Kidney (tissue), 14 donors: ENCODE data around the gene ABT1. TPM values are rescaled to one million over a fixed set of nuclear protein-coding genes. Genes with fewer than 3 reads are reported as not detected.

Experiments used
- DNase-seq, 5 donors: peaks; one replicate each; pipeline ENCODE4 v3.0.0-alpha.2; 2013 to 2020
- FAIRE-seq: peaks from 2 replicates; lab custom pipeline; 2012; peaks lifted over from hg19 to GRCh38; lab: Jason Lieb, UNC
- H3K27ac ChIP-seq, 2 donors: one replicate each; pipeline ENCODE4 v1.7.0; 2013; ENCODE audit warnings: low read depth in 2 of 2, low read length in 2 of 2, inconsistent platforms in 1 of 2
- H3K27me3 ChIP-seq: one replicate; pipeline ENCODE4 v1.7.1; 2013; ENCODE audit warnings: low read length, inconsistent platforms; ENCODE audit not compliant: control insufficient read depth, insufficient read depth
- H3K36me3 ChIP-seq, 3 donors: one replicate each; pipeline versions ENCODE4 v1.7.0 to v1.7.1; 2013; ENCODE audit warnings: low read length in 3 of 3, control low read depth in 1 of 3, inconsistent platforms in 1 of 3; ENCODE audit not compliant: insufficient read depth in 3 of 3, control insufficient read depth in 2 of 3
- H3K4me1 ChIP-seq, 3 donors: one replicate each; pipeline versions ENCODE4 v1.7.0 to v1.7.1; 2013; ENCODE audit warnings: low read length in 3 of 3, inconsistent platforms in 1 of 3, low read depth in 1 of 3; ENCODE audit not compliant: control insufficient read depth in 2 of 3, insufficient read depth in 2 of 3
- H3K4me3 ChIP-seq, 3 donors: one replicate each; pipeline versions ENCODE4 v1.7.0 to v1.8.1; 2013; ENCODE audit warnings: low read length in 3 of 3, control low read depth in 1 of 3, inconsistent platforms in 1 of 3
- H3K9ac ChIP-seq, 3 donors: one replicate each; pipeline versions ENCODE4 v1.7.0 to v1.7.1; 2013; ENCODE audit warnings: low read length in 3 of 3, control low read depth in 1 of 3, inconsistent platforms in 1 of 3
- H3K9me3 ChIP-seq, 3 donors: one replicate each; pipeline versions ENCODE4 v1.7.0 to v1.7.1; 2013; ENCODE audit warnings: low read length in 3 of 3, control low read depth in 1 of 3, inconsistent platforms in 1 of 3; ENCODE audit not compliant: control insufficient read depth in 2 of 3, insufficient read depth in 1 of 3
- CTCF ChIP-seq: IDR thresholded peaks from 3 replicates; pipeline ENCODE4 v1.5.1; 2012; ENCODE audit warnings: mild to moderate bottlenecking, moderate library complexity, borderline replicate concordance; ENCODE audit not compliant: insufficient read depth; ENCODE audit errors: extremely low read depth
- intact Hi-C: fragments of 100-400 bp; cut with DNase I; formaldehyde crosslinking; loops from one replicate; pipeline ENCODE4 v1.11.1; 2022
- polyA plus RNA-seq: library from polyadenylated mRNA; stranded (reverse); fragments of 350-450 nt; fragmentation: Illumina TruSeq; extraction: RNeasy Lipid Tissue Mini Kit (QIAGEN cat#74804); gene quantifications from one replicate; pipeline ENCODE4 v1.2.3, GENCODE V29; 2014; ENCODE audit warnings: low read depth, low replicate concordance; ENCODE audit not compliant: insufficient read depth
- total RNA-seq: library from RNA; stranded (reverse); fragmentation: NEBNext Ultra II Directional; extraction: Animal tissue kit (Norgen Biotek cat#: 25700); gene quantifications from one replicate; pipeline ENCODE4 v1.2.1, GENCODE V29; 2021
- donor health status: control.
- donor health status: control.
- donor health status: control.
- donor health status: control.
- donor health status: control.
- donor health status: DM: yes; HTN: yes; CAD: no.
- donor health status: Normal renal cell carcinoma (clear cell type).

The ABT1 gene
- total and polyA plus RNA-seq, 2 donors from 2014 or later, result 11.3 to 14.0 TPM

- no peak overlapping the region for H3K9ac ChIP-seq
- H3K4me3 ChIP-seq, result no peak overlapping the region
- H3K4me1 ChIP-seq, result peaks cover 0 to 7% (median 7%) of the 10 kb centered on the region in 3 donors
- no peak overlapping the region for H3K27ac ChIP-seq
- DNase-seq (no peak), FAIRE-seq (no peak)
- peaks cover 5% of the 10 kb centered on the region for H3K27me3 ChIP-seq
- intact Hi-C loops, result no loop called here
- TF ChIP-seq CTCF, result no peak
- H3K9me3 ChIP-seq, result no peaks in the 10 kb centered on the region
- peaks cover 3 to 7% (median 6%) of the 10 kb centered on the region in 3 donors for H3K36me3 ChIP-seq
Observed at GRCh38 chr6:26599591-26599990, 2.8 kb downstream of the ABT1 start.

GRCh38 chr6:26600759-26601158 lies 4.0 kb downstream of the ABT1 start:
- intact Hi-C loops, result no loop called here
- no peak overlapping the region for H3K27ac ChIP-seq
- H3K9me3 ChIP-seq, result no peaks in the 10 kb centered on the region
- TF ChIP-seq CTCF, result no peak
- no peak overlapping the region for H3K4me3 ChIP-seq
- H3K27me3 ChIP-seq, result no peaks in the 10 kb centered on the region
- H3K9ac ChIP-seq, result no peak overlapping the region
- no peak for DNase-seq
- peaks cover 3 to 7% (median 6%) of the 10 kb centered on the region in 3 donors for H3K36me3 ChIP-seq
- FAIRE-seq, result no peak
- peaks cover 0 to 7% (median 7%) of the 10 kb centered on the region in 3 donors for H3K4me1 ChIP-seq

GRCh38 chr6:26602262-26602661 lies 5.5 kb downstream of the ABT1 start:
- Histone ChIP-seq H3K36me3 (peaks cover 3 to 7% (median 6%) of the 10 kb centered on the region in 3 donors), H3K27ac (no peak overlapping the region), H3K4me3 (no peak overlapping the region), H3K9me3 (no peaks in the 10 kb centered on the region), H3K27me3 (no peaks in the 10 kb centered on the region), H3K9ac (no peak overlapping the region), H3K4me1 (peaks cover 0 to 7% (median 7%) of the 10 kb centered on the region in 3 donors)
- no peak for DNase-seq
- FAIRE-seq, result no peak
- intact Hi-C loops, result no loop called here
- no peak for TF ChIP-seq CTCF

- Histone ChIP-seq H3K27ac (no peak overlapping the region), H3K27me3 (no peaks in the 10 kb centered on the region), H3K36me3 (peaks cover 0 to 7% (median 6%) of the 10 kb centered on the region in 3 donors), H3K9me3 (no peaks in the 10 kb centered on the region), H3K4me1 (no peaks in the 10 kb centered on the region), H3K9ac (no peak overlapping the region), H3K4me3 (no peak overlapping the region)
- no peak for TF ChIP-seq CTCF
- FAIRE-seq (no peak), DNase-seq (no peak)
- intact Hi-C loops, result no loop called here
Observed at GRCh38 chr6:26604026-26604425, 7.3 kb downstream of the ABT1 start.
